SU-DHL-6 (cell line): Measurements from ENCODE around the gene TOMT.

Experiments used
- H2AFZ ChIP-seq: fragments of 200-600 bp; sonication (generic); 2 replicates; pipeline ENCODE4 v1.6.1; 2014; ENCODE audit warnings: low read depth, mild to moderate bottlenecking, moderate library complexity, mixed read lengths, antibody characterized with exemption, low read length; ENCODE audit not compliant: severe bottlenecking
- H3F3A ChIP-seq: fragments of 200-600 bp; shearing (Covaris generic); 2 replicates; pipeline ENCODE4 v1.6.0; 2016; ENCODE audit warnings: antibody characterized with exemption, mild to moderate bottlenecking; ENCODE audit not compliant: insufficient read depth
- H3K27ac ChIP-seq: fragments of 200-600 bp; sonication (generic); 2 replicates; pipeline ENCODE4 v1.5.1; 2016; ENCODE audit warnings: low read depth, mild to moderate bottlenecking, low read length, moderate library complexity, mixed read lengths
- H3K27me3 ChIP-seq: fragments of 200-600 bp; sonication (generic), shearing (Covaris generic); 2 replicates; pipeline ENCODE4 v1.6.0; 2014; ENCODE audit warnings: mild to moderate bottlenecking, low read length
- H3K36me3 ChIP-seq: fragments of 200-600 bp; sonication (generic); 2 replicates; pipeline ENCODE4 v1.6.1; 2014; ENCODE audit warnings: mild to moderate bottlenecking, low read length, mixed read lengths
- H3K4me2 ChIP-seq: fragments of 300-600, 200-600 bp; shearing (Covaris generic), sonication (generic); 2 replicates; pipeline ENCODE4 v1.6.0; 2014; ENCODE audit warnings: low read length, low read depth, mild to moderate bottlenecking; ENCODE audit not compliant: poor library complexity, severe bottlenecking
- H3K4me3 ChIP-seq: fragments of 200-600 bp; sonication (generic); 2 replicates; pipeline ENCODE4 v1.5.1; 2014; ENCODE audit warnings: antibody characterized with exemption, low read length, mild to moderate bottlenecking, mixed read lengths; ENCODE audit not compliant: insufficient read depth, poor library complexity, severe bottlenecking
- H3K79me2 ChIP-seq: fragments of 200-600 bp; sonication (generic); 2 replicates; pipeline ENCODE4 v1.6.1; 2014; ENCODE audit warnings: mild to moderate bottlenecking, low read length, moderate library complexity; ENCODE audit not compliant: insufficient read depth
- H3K9ac ChIP-seq: fragments of 200-600 bp; sonication (generic); 2 replicates; pipeline ENCODE4 v1.7.0; 2014; ENCODE audit warnings: mild to moderate bottlenecking, low read length
- H3K9me2 ChIP-seq: fragments of 200-600 bp; sonication (generic); replicated peaks from 2 replicates; pipeline ENCODE4 v1.6.1; 2014; ENCODE audit warnings: low read length; ENCODE audit not compliant: insufficient read depth
- H3K9me3 ChIP-seq: fragments of 200-600 bp; sonication (generic); 2 replicates; pipeline ENCODE4 v1.6.1; 2014; ENCODE audit warnings: low read length, mixed read lengths; ENCODE audit not compliant: insufficient read depth
- H4K20me1 ChIP-seq: fragments of 200-600 bp; sonication (generic); 2 replicates; pipeline ENCODE4 v1.6.1; 2014; ENCODE audit warnings: low read depth, mild to moderate bottlenecking, antibody characterized with exemption, low read length, moderate library complexity, mixed read lengths
- CTCF ChIP-seq: fragments of 200-600 bp; sonication (generic); IDR thresholded peaks from one replicate; pipeline ENCODE4 v1.5.1; 2017; ENCODE audit warnings: antibody characterized with exemption, mild to moderate bottlenecking, low read length, moderate library complexity; ENCODE audit not compliant: insufficient read depth, poor library complexity, severe bottlenecking
- EZH2phosphoT487 ChIP-seq: fragments of 200-600 bp; sonication (generic), shearing (Covaris generic); conservative IDR thresholded peaks from 2 replicates; pipeline ENCODE4 v1.6.1; 2018; ENCODE audit warnings: mild to moderate bottlenecking, antibody characterized with exemption, low read length, moderate library complexity, mixed read lengths

TOMT gene

GRCh38 chr11:72135891-72136683, 30.4 kb downstream of the TOMT start:
- no peaks in the 10 kb centered on the region for H3K9me2 ChIP-seq
- no peaks in the 10 kb centered on the region for H3K9me3 ChIP-seq
- no peaks in the 10 kb centered on the region for H4K20me1 ChIP-seq
- no peaks in the 10 kb centered on the region for H3K79me2 ChIP-seq
- H3K27ac ChIP-seq = no peak overlapping the region
- H3K9ac ChIP-seq = no peak overlapping the region
- H3F3A ChIP-seq = no peaks in the 10 kb centered on the region
- H3K36me3 ChIP-seq = no peaks in the 10 kb centered on the region
- no peak overlapping the region for H3K4me2 ChIP-seq
- H3K27me3 ChIP-seq = no peaks in the 10 kb centered on the region
- no peak overlapping the region for H3K4me3 ChIP-seq
- H2AFZ ChIP-seq = no peak overlapping the region
- no peak for TF ChIP-seq EZH2phosphoT487
- no peak for TF ChIP-seq CTCF

GRCh38 chr11:72136684-72137262, 31.0 kb downstream of the TOMT start:
- no peak overlapping the region for H2AFZ ChIP-seq
- TF ChIP-seq CTCF = no peak
- TF ChIP-seq EZH2phosphoT487 = no peak
- H3K4me3 ChIP-seq = no peak overlapping the region
- no peaks in the 10 kb centered on the region for H3K36me3 ChIP-seq
- no peaks in the 10 kb centered on the region for H3K27me3 ChIP-seq
- H3K9ac ChIP-seq = no peak overlapping the region
- H3K27ac ChIP-seq = no peak overlapping the region
- H3K9me2 ChIP-seq = no peaks in the 10 kb centered on the region
- H3K9me3 ChIP-seq = no peaks in the 10 kb centered on the region
- no peaks in the 10 kb centered on the region for H3F3A ChIP-seq
- no peaks in the 10 kb centered on the region for H3K79me2 ChIP-seq
- no peaks in the 10 kb centered on the region for H4K20me1 ChIP-seq
- no peak overlapping the region for H3K4me2 ChIP-seq

- no peaks in the 10 kb centered on the region for H3K36me3 ChIP-seq
- no peaks in the 10 kb centered on the region for H3K9me3 ChIP-seq
- H3K9ac ChIP-seq = no peak overlapping the region
- no peaks in the 10 kb centered on the region for H3K79me2 ChIP-seq
- H3K4me2 ChIP-seq = no peak overlapping the region
- H3K9me2 ChIP-seq = no peaks in the 10 kb centered on the region
- no peaks in the 10 kb centered on the region for H3K27me3 ChIP-seq
- H3F3A ChIP-seq = no peaks in the 10 kb centered on the region
- no peak overlapping the region for H3K27ac ChIP-seq
- H2AFZ ChIP-seq = no peak overlapping the region
- TF ChIP-seq EZH2phosphoT487 (no peak), CTCF (no peak)
- H4K20me1 ChIP-seq = no peaks in the 10 kb centered on the region
- no peak overlapping the region for H3K4me3 ChIP-seq
Observed at GRCh38 chr11:72138821-72139390, 33.2 kb downstream of the TOMT start.
